Lower lobe of right lung (tissue), 2 donors: ENCODE data around the gene SESN3. TPM values are rescaled to one million over a fixed set of nuclear protein-coding genes. Genes with fewer than 3 reads are reported as not detected.
A peak's percentile ranks its signal among the peaks of the same experiment; 100 is the strongest.

Experiments used
- ATAC-seq, 2 donors: fragments of 200-7000 bp; cut with Tn5 transposase; one replicate each; pipeline ENCODE4 v1.9.1; 2020 to 2022; ENCODE audit warnings: mild to moderate bottlenecking in 2 of 2, moderate library complexity in 2 of 2
- DNase-seq: peaks from one replicate; pipeline ENCODE4 v3.0.0-alpha.2; 2020
- H3K27ac ChIP-seq: fragments of 200-600 bp; one replicate; pipeline ENCODE4 v1.8.0; 2022
- H3K27me3 ChIP-seq: fragments of 200-600 bp; one replicate; pipeline ENCODE4 v1.8.0; 2022; ENCODE audit warnings: low read depth
- H3K36me3 ChIP-seq: fragments of 200-600 bp; one replicate; pipeline ENCODE4 v1.8.0; 2022; ENCODE audit warnings: mild to moderate bottlenecking
- H3K4me1 ChIP-seq: fragments of 200-600 bp; one replicate; pipeline ENCODE4 v1.8.0; 2022
- H3K4me3 ChIP-seq: fragments of 200-600 bp; one replicate; pipeline ENCODE4 v1.8.0; 2022; ENCODE audit warnings: mild to moderate bottlenecking
- H3K9me3 ChIP-seq: fragments of 200-600 bp; one replicate; pipeline ENCODE4 v1.8.0; 2022
- CTCF ChIP-seq: fragments of 200-600 bp; IDR thresholded peaks from one replicate; pipeline ENCODE4 v1.8.0; 2022; ENCODE audit warnings: antibody characterized with exemption, mild to moderate bottlenecking
- intact Hi-C: fragments of 100-400 bp; cut with DNase I; formaldehyde crosslinking; loops from one replicate; pipeline ENCODE4 v1.11.0; 2022
- total RNA-seq: library from RNA; stranded (reverse); fragmentation: NEBNext Ultra II Directional; extraction: Animal tissue kit (Norgen Biotek cat#: 25700); gene quantifications from one replicate; pipeline ENCODE4 v1.2.1, GENCODE V29; 2021
- donor health status: DM: no; HTN: yes; CAD: no; lungs with severe emphysema.

SESN3 gene
- total RNA-seq, 1 donor from 2014 or later = 33.8 TPM

GRCh38 chr11:95135880-95136279 is 95.1 kb downstream of the SESN3 start:
- H3K9me3 ChIP-seq = no peaks in the 10 kb centered on the region
- no peak for TF ChIP-seq CTCF

GRCh38 chr11:95135155-95135554 is 95.8 kb downstream of the SESN3 start:
- no peak for TF ChIP-seq CTCF
- Histone ChIP-seq H3K27me3 (no peaks in the 10 kb centered on the region), H3K9me3 (no peaks in the 10 kb centered on the region), H3K4me3 (no peak overlapping the region), H3K36me3 (no peaks in the 10 kb centered on the region), H3K4me1 (no peaks in the 10 kb centered on the region), H3K27ac (no peak overlapping the region)
- ATAC-seq (no peak), DNase-seq (no peak)
- intact Hi-C loops = no loop called here

More at GRCh38 chr11:95135880-95136279, 95.1 kb downstream of the SESN3 start:
- H3K4me3 ChIP-seq = no peak overlapping the region
- H3K4me1 ChIP-seq = no peaks in the 10 kb centered on the region
- DNase-seq (no peak), ATAC-seq (no peak)
- intact Hi-C loops = no loop called here
- no peak overlapping the region for H3K27ac ChIP-seq
- no peaks in the 10 kb centered on the region for H3K27me3 ChIP-seq
- no peaks in the 10 kb centered on the region for H3K36me3 ChIP-seq

GRCh38 chr11:95134491-95134890 is 96.5 kb downstream of the SESN3 start:
- no peaks in the 10 kb centered on the region for H3K36me3 ChIP-seq
- no peaks in the 10 kb centered on the region for H3K9me3 ChIP-seq
- DNase-seq (no peak), ATAC-seq (peak in 1 of 2 donors; percentile 26)
- H3K4me1 ChIP-seq = no peaks in the 10 kb centered on the region
- H3K4me3 ChIP-seq = no peak overlapping the region
- no peaks in the 10 kb centered on the region for H3K27me3 ChIP-seq
- TF ChIP-seq CTCF = no peak
- intact Hi-C loops = no loop called here
- H3K27ac ChIP-seq = no peak overlapping the region

GRCh38 chr11:95132956-95133355 is 98.0 kb downstream of the SESN3 start:
- H3K36me3 ChIP-seq = peaks cover 15% of the 10 kb centered on the region
- H3K27me3 ChIP-seq = no peaks in the 10 kb centered on the region
- no peak for TF ChIP-seq CTCF
- DNase-seq = no peak
- peak; percentile 40 to 61 for ATAC-seq
- H3K27ac ChIP-seq = no peak overlapping the region
- intact Hi-C loops = no loop called here
- H3K9me3 ChIP-seq = no peaks in the 10 kb centered on the region
- no peaks in the 10 kb centered on the region for H3K4me1 ChIP-seq
- H3K4me3 ChIP-seq = no peak overlapping the region

- Histone ChIP-seq H3K9me3 (no peaks in the 10 kb centered on the region), H3K27ac (no peak overlapping the region), H3K4me1 (no peaks in the 10 kb centered on the region), H3K4me3 (no peak overlapping the region), H3K36me3 (peaks cover 16% of the 10 kb centered on the region), H3K27me3 (no peaks in the 10 kb centered on the region)
- TF ChIP-seq CTCF = no peak
- intact Hi-C loops = no loop called here
- ATAC-seq (no peak), DNase-seq (no peak)
Measured at GRCh38 chr11:95128602-95129001, 102.4 kb downstream of the SESN3 start.

GRCh38 chr11:95123556-95123955 is 107.4 kb downstream of the SESN3 start:
- Histone ChIP-seq H3K36me3 (peaks cover 6% of the 10 kb centered on the region), H3K27ac (no peak overlapping the region), H3K4me1 (no peaks in the 10 kb centered on the region), H3K4me3 (no peak overlapping the region), H3K9me3 (no peaks in the 10 kb centered on the region), H3K27me3 (no peaks in the 10 kb centered on the region)
- intact Hi-C loops = no loop called here
- ATAC-seq (no peak), DNase-seq (no peak)
- TF ChIP-seq CTCF = no peak
